GM12878 (cell line): ENCODE data around the gene DARS1. TPM values are rescaled to one million over a fixed set of nuclear protein-coding genes. Genes with fewer than 3 reads are reported as not detected.

Experiments
- ATAC-seq: fragments of 200-7000 bp; cut with Tn5 transposase; 3 replicates; pipeline ENCODE4 v1.9.1; 2020; ENCODE audit warnings: mild to moderate bottlenecking, moderate library complexity
- BruUV-seq: library from RNA; stranded (reverse); fragments of 400-500 nt; replicated peaks from 2 replicates; lab custom pipeline; 2021; lab: Mats Ljungman, UMichigan
- CTCF ChIA-PET: fragments of 300-600 bp; sonication (Branson Sonifier 250); formaldehyde crosslinking; extraction: SDS; loops from one replicate; lab custom pipeline; 2021; ENCODE audit warnings: inconsistent platforms; lab: Yijun Ruan, JAX
- POLR2A ChIA-PET: fragments of 350-600 bp; formaldehyde crosslinking; extraction: SDS; loops from one replicate; lab custom pipeline; 2021; ENCODE audit warnings: inconsistent platforms; lab: Charles Lee
- RAD21 ChIA-PET: fragments of 300-600 bp; sonication (Branson Sonifier 250); formaldehyde crosslinking; loops from one replicate; lab custom pipeline; 2023; ENCODE audit warnings: antibody characterized with exemption; ENCODE audit not compliant: unreplicated experiment; lab: Charles Lee
- SMC1A ChIA-PET: fragments of 300-600 bp; sonication (Branson Sonifier 250); formaldehyde crosslinking; loops from one replicate; lab custom pipeline; 2023; ENCODE audit not compliant: unreplicated experiment, uncharacterized antibody; lab: Charles Lee
- DNase-seq: peaks from one replicate; pipeline ENCODE4 v3.0.0-alpha.2; 2011; ENCODE audit warnings: low read depth, low spot score
- FAIRE-seq: peaks from 3 replicates; lab custom pipeline; 2011; peaks lifted over from hg19 to GRCh38; lab: Jason Lieb, UNC
- H2AFZ ChIP-seq: 2 replicates; pipeline ENCODE4 v1.6.0; 2011; ENCODE audit warnings: low read depth, low read length, control low read depth; ENCODE audit not compliant: control insufficient read depth
- H3K27ac ChIP-seq: 2 replicates; pipeline ENCODE4 v1.5.1; 2011; ENCODE audit warnings: control low read depth; ENCODE audit not compliant: control insufficient read depth, insufficient read depth
- H3K27me3 ChIP-seq, 2 experiments: replicated peaks in 1 of 2; 2 replicates each; pipeline versions ENCODE4 v1.6.0 to v1.6.1; 2011; ENCODE audit warnings: low read length in 1 of 2; ENCODE audit not compliant: control insufficient read depth in 2 of 2, insufficient read depth in 2 of 2
- H3K36me3 ChIP-seq, 2 experiments: 2 replicates each; pipeline ENCODE4 v1.5.1; 2011; ENCODE audit warnings: low read length in 1 of 2; ENCODE audit not compliant: control insufficient read depth in 2 of 2, insufficient read depth in 2 of 2
- H3K4me1 ChIP-seq: 2 replicates; pipeline ENCODE4 v1.6.1; 2011; ENCODE audit warnings: mild to moderate bottlenecking, low read length, moderate library complexity, mixed read lengths; ENCODE audit not compliant: control insufficient read depth, insufficient read depth
- H3K4me2 ChIP-seq: 2 replicates; pipeline ENCODE4 v1.6.0; 2011; ENCODE audit warnings: control low read depth; ENCODE audit not compliant: control insufficient read depth, insufficient read depth
- H3K4me3 ChIP-seq: fragments of 200-600 bp; sonication (generic); 2 replicates; pipeline ENCODE4 v1.5.1; 2016
- H3K79me2 ChIP-seq: 2 replicates; pipeline ENCODE4 v1.6.0; 2011; ENCODE audit warnings: low read length; ENCODE audit not compliant: control insufficient read depth, insufficient read depth
- H3K9ac ChIP-seq: 2 replicates; pipeline ENCODE4 v1.8.0; 2011; ENCODE audit warnings: low read length, control low read depth, mixed read lengths; ENCODE audit not compliant: control insufficient read depth, insufficient read depth
- H3K9me3 ChIP-seq: replicated peaks from 3 replicates; pipeline ENCODE4 v1.5.1; 2011; ENCODE audit warnings: mild to moderate bottlenecking, low read length; ENCODE audit not compliant: control insufficient read depth, insufficient read depth
- H4K20me1 ChIP-seq: 2 replicates; pipeline ENCODE4 v1.6.0; 2011; ENCODE audit not compliant: control insufficient read depth, insufficient read depth
- ATF3 ChIP-seq: IDR thresholded peaks from 2 replicates; pipeline ENCODE4 v1.6.1; 2011; ENCODE audit warnings: low read depth, mild to moderate bottlenecking, low read length, moderate library complexity, borderline replicate concordance; ENCODE audit errors: extremely low read depth
- ATF7 ChIP-seq: fragments of 450-650 bp; IDR thresholded peaks from 2 replicates; pipeline ENCODE4 v1.6.1; 2016; ENCODE audit warnings: low read depth, mild to moderate bottlenecking
- BACH1 ChIP-seq: fragments of 450-650 bp; IDR thresholded peaks from 2 replicates; pipeline ENCODE4 v1.6.1; 2017; ENCODE audit warnings: mild to moderate bottlenecking, borderline replicate concordance
- BRCA1 ChIP-seq: IDR thresholded peaks from 2 replicates; pipeline ENCODE4 v1.6.1; 2011; ENCODE audit warnings: low read depth, low read length, improper control_type of control experiment
- CBX5 ChIP-seq: sonication (generic); IDR thresholded peaks from 2 replicates; pipeline ENCODE4 v1.6.1; 2016; ENCODE audit warnings: low read depth, moderate library complexity, mild to moderate bottlenecking, inconsistent platforms
- ESRRA ChIP-seq: IDR thresholded peaks from 2 replicates; pipeline ENCODE4 v1.6.1; 2012; ENCODE audit warnings: mild to moderate bottlenecking, low read length, improper control_type of control experiment
- ETV6 ChIP-seq, 2 experiments: fragments of 450-650 bp in 1 of 2; IDR thresholded peaks in 1 of 2; conservative IDR thresholded peaks in 1 of 2; 2 replicates each; pipeline ENCODE4 v1.6.1; 2014; ENCODE audit warnings: antibody characterized with exemption in 1 of 2, borderline replicate concordance in 1 of 2, low read depth in 1 of 2, mild to moderate bottlenecking in 1 of 2, moderate library complexity in 1 of 2
- GATAD2B ChIP-seq: fragments of 450-650 bp; conservative IDR thresholded peaks from 2 replicates; pipeline ENCODE4 v1.6.1; 2017; ENCODE audit warnings: low read depth, mild to moderate bottlenecking, moderate library complexity
- KDM1A ChIP-seq: fragments of 200-600 bp; sonication (generic); IDR thresholded peaks from 2 replicates; pipeline ENCODE4 v1.6.1; 2016; ENCODE audit warnings: borderline replicate concordance
- KLF5 ChIP-seq: fragments of 450-650 bp; IDR thresholded peaks from 2 replicates; pipeline ENCODE4 v1.6.1; 2014; ENCODE audit warnings: mild to moderate bottlenecking; ENCODE audit not compliant: partially characterized antibody
- LARP7 ChIP-seq: fragments of 450-650 bp; IDR thresholded peaks from 2 replicates; pipeline ENCODE4 v1.6.1; 2017; ENCODE audit warnings: mild to moderate bottlenecking
- PML ChIP-seq: IDR thresholded peaks from 2 replicates; pipeline ENCODE4 v1.6.1; 2012; ENCODE audit warnings: low read length, inconsistent platforms
- SIX5 ChIP-seq: IDR thresholded peaks from 2 replicates; pipeline ENCODE4 v1.6.1; 2011; ENCODE audit warnings: mild to moderate bottlenecking, low read depth, low read length, moderate library complexity; ENCODE audit not compliant: severe bottlenecking
- SREBF2 ChIP-seq: IDR thresholded peaks from 2 replicates; pipeline ENCODE4 v1.6.1; 2012; ENCODE audit warnings: mild to moderate bottlenecking, low read length
- STAT3 ChIP-seq: IDR thresholded peaks from 2 replicates; pipeline ENCODE4 v1.6.1; 2011; ENCODE audit warnings: low read depth, low read length, improper control_type of control experiment
- TBL1XR1 ChIP-seq: IDR thresholded peaks from 2 replicates; pipeline ENCODE4 v1.6.1; 2012; ENCODE audit warnings: low read depth, low read length, improper control_type of control experiment
- TCF7 ChIP-seq: IDR thresholded peaks from 2 replicates; pipeline ENCODE4 v1.6.1; 2014; ENCODE audit warnings: antibody characterized with exemption, borderline replicate concordance
- ZBED1 ChIP-seq: IDR thresholded peaks from 2 replicates; pipeline ENCODE4 v1.6.1; 2016; ENCODE audit warnings: borderline replicate concordance
- ZNF217 ChIP-seq: fragments of 450-650 bp; IDR thresholded peaks from 2 replicates; pipeline ENCODE4 v1.6.1; 2017; ENCODE audit warnings: antibody characterized with exemption, mild to moderate bottlenecking
- WGBS: methylation state at CpG from one replicate; pipeline ENCODE4 v1.1.6; 2016; ENCODE audit warnings: low lambda C conversion rate; ENCODE audit not compliant: insufficient replicate concordance, insufficient coverage; ENCODE audit errors: missing lambda C conversion rate; 5-methylcytosine and 5-hydroxymethylcytosine counted together
- in situ Hi-C: fragments of 300-500 bp; cut with MboI; formaldehyde crosslinking; loops from 9 replicates; pipeline ENCODE4 v1.14.3; 2018; ENCODE audit warnings: mixed read lengths
- intact Hi-C: fragments of 100-400 bp; cut with micrococcal nuclease; formaldehyde crosslinking; loops from one replicate; pipeline ENCODE4 v1.14.2; 2022; ENCODE audit not compliant: unreplicated experiment
- polyA plus RNA-seq, 11 experiments: library from polyadenylated mRNA; depleted of rRNA in 4 of 11; unstranded in 6 of 11; stranded (reverse) in 5 of 11; fragments of >200 nt; fragmentation: Nextera tagmentation in 4 of 11; fragmentation: Illumina TruSeq in 1 of 11; extraction: Ambion mirVana in 4 of 11; extraction: Trizol in 1 of 11; gene quantifications; 1 replicate in 1 of 11; 2 replicates in 10 of 11; pipeline versions ENCODE4 v1.2.1 to v1.2.3, GENCODE V29; 2011 to 2016; ENCODE audit warnings: inconsistent platforms in 2 of 11, missing spikeins in 2 of 11, low read depth in 1 of 11
- total RNA-seq, 4 experiments: library from RNA; depleted of rRNA in 3 of 4; stranded (reverse); fragments of >200 nt in 3 of 4; fragmentation: Illumina TruSeq in 1 of 4; extraction: Trizol in 1 of 4; gene quantifications; 2 replicates each; pipeline versions ENCODE4 v1.2.1 to v1.2.3, GENCODE V29; 2013 to 2021
- TF ChIP-seq, protein P1 (sequence below): IDR thresholded peaks from 2 replicates; pipeline ENCODE4 v1.6.1; 2011; ENCODE audit warnings: borderline replicate concordance, low read depth, mild to moderate bottlenecking, moderate library complexity, low read length; ENCODE audit not compliant: insufficient read depth, poor library complexity, severe bottlenecking

The DARS1 gene
- total and polyA plus RNA-seq, 10 of the 15 experiments (the other 5 are each of a cell fraction or from before 2014, with no cell fraction given) = 91.0 to 387 (median 137) TPM

DNA sequence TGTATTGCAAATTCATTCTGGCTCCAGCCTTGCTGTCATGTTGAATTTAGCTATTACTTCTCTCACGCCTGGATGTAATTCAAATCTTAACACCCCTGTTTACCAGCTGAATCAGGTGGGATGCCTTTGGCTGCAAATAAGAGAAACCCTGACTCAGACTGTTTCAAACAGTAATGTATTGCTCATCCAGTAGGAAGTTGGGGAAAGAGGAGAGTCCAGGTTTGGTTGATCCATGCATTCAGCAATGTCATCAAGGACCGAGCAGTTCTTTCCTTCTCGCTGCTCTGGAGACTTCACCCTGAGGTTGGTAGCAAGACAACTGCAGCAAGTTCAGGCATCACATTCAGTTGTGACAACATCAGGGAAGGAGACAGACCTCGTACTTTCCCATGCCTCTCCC lies 6.4 kb upstream of the DARS1 start:
- in situ Hi-C loops (no loop called here), intact Hi-C loops (no loop called here)
- no peak overlapping the region for H3K27ac ChIP-seq
- DNase-seq = no peak
- no peaks in the 10 kb centered on the region for H3K4me1 ChIP-seq
- no TSS peak for BruUV-seq
- 82% methylated on average over 4 of the region's 4 CpGs for WGBS
- no peaks in the 10 kb centered on the region; the same call in 1 of the 2 replicates for H3K79me2 ChIP-seq
- no peak for FAIRE-seq
- H3K9ac ChIP-seq = no peak overlapping the region
- ChIA-PET SMC1A (interaction anchor here (0.5 to 15.2 kb wide), 3 partner anchors 26 to 392 kb away, joined by 3 to 153 read pairs (median 3); no protein-coding TSS in a partner anchor), RAD21 (interaction anchor here (0.8 kb wide), 1 partner anchor 9 kb away, joined by 4 read pairs; no protein-coding TSS in a partner anchor), POLR2A (interaction anchor here (1.1 to 1.7 kb wide), 2 partner anchors 12 to 67 kb away, joined by 3 to 4 read pairs; no protein-coding TSS in a partner anchor), CTCF (interaction anchor here (0.8 kb wide), 1 partner anchor 9 kb away, joined by 4 read pairs; no protein-coding TSS in a partner anchor)
- H2AFZ ChIP-seq = no peak overlapping the region
- H3K9me3 ChIP-seq = no peaks in the 10 kb centered on the region; the same call in 2 of the 3 replicates
- H3K36me3 ChIP-seq = no peaks in the 10 kb centered on the region
- no peaks in the 10 kb centered on the region for H3K27me3 ChIP-seq
- H3K4me2 ChIP-seq = no peak overlapping the region
- no peak for ATAC-seq
- TF ChIP-seq, protein P1, sequence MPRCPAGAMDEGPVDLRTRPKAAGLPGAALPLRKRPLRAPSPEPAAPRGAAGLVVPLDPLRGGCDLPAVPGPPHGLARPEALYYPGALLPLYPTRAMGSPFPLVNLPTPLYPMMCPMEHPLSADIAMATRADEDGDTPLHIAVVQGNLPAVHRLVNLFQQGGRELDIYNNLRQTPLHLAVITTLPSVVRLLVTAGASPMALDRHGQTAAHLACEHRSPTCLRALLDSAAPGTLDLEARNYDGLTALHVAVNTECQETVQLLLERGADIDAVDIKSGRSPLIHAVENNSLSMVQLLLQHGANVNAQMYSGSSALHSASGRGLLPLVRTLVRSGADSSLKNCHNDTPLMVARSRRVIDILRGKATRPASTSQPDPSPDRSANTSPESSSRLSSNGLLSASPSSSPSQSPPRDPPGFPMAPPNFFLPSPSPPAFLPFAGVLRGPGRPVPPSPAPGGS = no peak
- no peak for TF ChIP-seq LARP7
- no peak for TF ChIP-seq BACH1
- no peak for TF ChIP-seq STAT3
- no peak for TF ChIP-seq ESRRA
- TF ChIP-seq CBX5 = no peak
- TF ChIP-seq ATF3 = no peak
- TF ChIP-seq BRCA1 = no peak
- TF ChIP-seq SREBF2 = no peak
- TF ChIP-seq TBL1XR1 = no peak
- no peak for TF ChIP-seq ETV6 (conservative IDR thresholded peaks at IDR 0.05 in 1 of 2, IDR thresholded peaks at IDR 0.05 in 1 of 2; ENCODE audit: borderline replicate concordance in 1 of 2, low read depth in 1 of 2)
- no peak for TF ChIP-seq KDM1A
- no peak for TF ChIP-seq ZBED1
- TF ChIP-seq KLF5 = no peak
- TF ChIP-seq TCF7 = no peak
- no peak for TF ChIP-seq SIX5
- TF ChIP-seq ZNF217 = no peak
- no peak for TF ChIP-seq ATF7
- TF ChIP-seq GATAD2B = no peak
- TF ChIP-seq PML = no peak
- no peak overlapping the region for H3K4me3 ChIP-seq
- H4K20me1 ChIP-seq = no peaks in the 10 kb centered on the region
